Nephron (organoid): Measurements from ENCODE around the gene CLEC3B.
A peak's percentile ranks its signal among the peaks of the same experiment; 100 is the strongest.

Experiments used
- H3K27ac Mint-ChIP-seq, 3 experiments: 2 replicates each; pipeline ENCODE4 v1.8.0; 2020; ENCODE audit warnings: mixed read lengths in 3 of 3, mild to moderate bottlenecking in 2 of 3, moderate library complexity in 1 of 3
- H3K27me3 Mint-ChIP-seq: 2 replicates; pipeline ENCODE4 v1.8.0; 2021; ENCODE audit warnings: low read depth, mild to moderate bottlenecking, moderate library complexity, mixed read lengths
- H3K36me3 Mint-ChIP-seq: 2 replicates; pipeline ENCODE4 v1.8.0; 2020; ENCODE audit warnings: low read depth, mixed read lengths
- H3K4me1 Mint-ChIP-seq: 2 replicates; pipeline ENCODE4 v1.8.0; 2020; ENCODE audit warnings: mixed read lengths
- H3K4me3 Mint-ChIP-seq, 3 experiments: 2 replicates each; pipeline ENCODE4 v1.8.0; 2020; ENCODE audit warnings: mild to moderate bottlenecking in 3 of 3, mixed read lengths in 3 of 3, moderate library complexity in 2 of 3
- H3K9me3 Mint-ChIP-seq: 2 replicates; pipeline ENCODE4 v1.8.0; 2020; ENCODE audit warnings: mixed read lengths
- TF ChIP-seq, protein P1 (sequence below), 3 experiments: fragments of 200-600 bp; sonication (generic); IDR thresholded peaks; one replicate each; pipeline ENCODE4 v1.5.0; 2021; ENCODE audit warnings: antibody characterized with exemption in 3 of 3; ENCODE audit not compliant: unreplicated experiment in 3 of 3

CLEC3B gene

DNA sequence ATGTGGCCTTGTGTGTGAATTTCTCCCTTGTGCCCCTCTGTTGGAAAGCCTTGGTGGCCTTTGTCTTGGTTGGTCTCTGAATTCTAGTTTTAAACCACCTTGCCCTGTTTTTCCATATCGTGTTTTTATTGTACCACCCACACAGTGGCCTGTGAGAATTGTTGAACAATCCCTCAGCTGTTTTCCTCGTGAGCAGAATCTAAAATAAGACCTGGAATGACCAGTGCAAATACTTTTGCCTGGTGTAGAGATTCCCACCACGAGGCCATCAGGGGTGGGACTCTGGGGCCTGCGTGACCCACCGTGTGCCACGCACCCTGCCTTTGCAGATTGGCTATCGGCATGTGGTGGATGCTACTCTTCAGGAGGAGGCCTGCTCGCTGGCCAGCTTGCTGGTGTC is 19.0 kb upstream of the CLEC3B start:
- Mint-ChIP-seq H3K27me3 (no peaks in the 10 kb centered on the region), H3K9me3 (peaks cover 14% of the 10 kb centered on the region), H3K27ac (peak overlapping the region in 2 of 3 experiments; percentile 24 to 37), H3K4me1 (peaks cover 39% of the 10 kb centered on the region), H3K36me3 (peaks cover 76% of the 10 kb centered on the region), H3K4me3 (peak overlapping the region in 1 of 3 experiments; percentile 24)
- TF ChIP-seq, protein P1, sequence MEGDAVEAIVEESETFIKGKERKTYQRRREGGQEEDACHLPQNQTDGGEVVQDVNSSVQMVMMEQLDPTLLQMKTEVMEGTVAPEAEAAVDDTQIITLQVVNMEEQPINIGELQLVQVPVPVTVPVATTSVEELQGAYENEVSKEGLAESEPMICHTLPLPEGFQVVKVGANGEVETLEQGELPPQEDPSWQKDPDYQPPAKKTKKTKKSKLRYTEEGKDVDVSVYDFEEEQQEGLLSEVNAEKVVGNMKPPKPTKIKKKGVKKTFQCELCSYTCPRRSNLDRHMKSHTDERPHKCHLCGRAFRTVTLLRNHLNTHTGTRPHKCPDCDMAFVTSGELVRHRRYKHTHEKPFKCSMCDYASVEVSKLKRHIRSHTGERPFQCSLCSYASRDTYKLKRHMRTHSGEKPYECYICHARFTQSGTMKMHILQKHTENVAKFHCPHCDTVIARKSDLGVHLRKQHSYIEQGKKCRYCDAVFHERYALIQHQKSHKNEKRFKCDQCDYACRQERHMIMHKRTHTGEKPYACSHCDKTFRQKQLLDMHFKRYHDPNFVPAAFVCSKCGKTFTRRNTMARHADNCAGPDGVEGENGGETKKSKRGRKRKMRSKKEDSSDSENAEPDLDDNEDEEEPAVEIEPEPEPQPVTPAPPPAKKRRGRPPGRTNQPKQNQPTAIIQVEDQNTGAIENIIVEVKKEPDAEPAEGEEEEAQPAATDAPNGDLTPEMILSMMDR (IDR thresholded peaks at IDR 0.05; ENCODE audit: unreplicated experiment in 3 of 3) = no peak

- Mint-ChIP-seq H3K9me3 (peaks cover 14% of the 10 kb centered on the region), H3K27me3 (no peaks in the 10 kb centered on the region), H3K27ac (peak overlapping the region in 1 of 3 experiments; percentile 1), H3K4me3 (no peak overlapping the region), H3K4me1 (peaks cover 49% of the 10 kb centered on the region), H3K36me3 (peaks cover 75% of the 10 kb centered on the region)
- TF ChIP-seq, protein P1 (IDR thresholded peaks at IDR 0.05; ENCODE audit: unreplicated experiment in 3 of 3) = no peak
Measured at GRCh38 chr3:45008117-45008516, 18.0 kb upstream of the CLEC3B start.

DNA sequence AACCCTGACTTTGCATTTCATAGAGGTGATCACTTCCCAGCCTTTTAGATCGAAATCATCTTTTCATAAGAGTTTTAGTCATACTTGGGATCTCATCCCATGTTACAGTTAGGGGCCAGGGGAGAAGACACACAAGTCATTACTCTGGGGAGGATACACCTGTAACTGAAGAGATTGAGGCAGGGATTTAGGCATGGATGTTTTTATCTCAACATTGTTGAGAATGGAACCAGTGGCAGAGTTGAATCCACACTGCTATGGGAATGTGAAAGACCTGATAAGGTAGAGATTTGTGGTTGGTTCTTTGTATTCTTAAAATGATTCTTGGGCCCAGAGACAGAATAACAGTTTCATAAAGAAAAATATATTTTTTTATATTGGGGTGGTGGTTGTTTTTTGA is 16.2 kb upstream of the CLEC3B start:
- peaks cover 8% of the 10 kb centered on the region for H3K9me3 Mint-ChIP-seq
- H3K27ac Mint-ChIP-seq = peak overlapping the region; percentile 45 to 90 (median 52)
- TF ChIP-seq, protein P1 (IDR thresholded peaks at IDR 0.05; ENCODE audit: unreplicated experiment in 3 of 3) = no peak
- peaks cover 66% of the 10 kb centered on the region for H3K36me3 Mint-ChIP-seq
- H3K27me3 Mint-ChIP-seq = no peaks in the 10 kb centered on the region
- H3K4me3 Mint-ChIP-seq = no peak overlapping the region
- H3K4me1 Mint-ChIP-seq = peaks cover 59% of the 10 kb centered on the region

- H3K4me1 Mint-ChIP-seq = peaks cover 64% of the 10 kb centered on the region
- TF ChIP-seq, protein P1 (IDR thresholded peaks at IDR 0.05; ENCODE audit: unreplicated experiment in 3 of 3) = no peak
- no peaks in the 10 kb centered on the region for H3K27me3 Mint-ChIP-seq
- H3K4me3 Mint-ChIP-seq = peak overlapping the region in 2 of 3 experiments; percentile 10 to 15
- peaks cover 3% of the 10 kb centered on the region for H3K9me3 Mint-ChIP-seq
- peak overlapping the region; percentile 90 to 97 (median 96) for H3K27ac Mint-ChIP-seq
- H3K36me3 Mint-ChIP-seq = peaks cover 61% of the 10 kb centered on the region
Measured at GRCh38 chr3:45010811-45011333, 15.2 kb upstream of the CLEC3B start.

- TF ChIP-seq, protein P1 (IDR thresholded peaks at IDR 0.05; ENCODE audit: unreplicated experiment in 3 of 3) = no peak
- Mint-ChIP-seq H3K9me3 (peaks cover 2% of the 10 kb centered on the region), H3K27me3 (no peaks in the 10 kb centered on the region), H3K4me1 (peaks cover 70% of the 10 kb centered on the region), H3K36me3 (peaks cover 58% of the 10 kb centered on the region), H3K27ac (peak overlapping the region; percentile 90 to 97 (median 96)), H3K4me3 (peak overlapping the region in 2 of 3 experiments; percentile 5 to 20)
Measured at GRCh38 chr3:45011756-45012508, 14.2 kb upstream of the CLEC3B start.
